DMS79 (cell line): ENCODE measurements around the gene CBX6.
A peak's percentile ranks its signal among the peaks of the same experiment; 100 is the strongest.

Experiments
- DNase-seq: peaks from one replicate; lab custom pipeline; 2025; lab: John Stamatoyannopoulos, UW

Gene CBX6

GRCh38 chr22:38873469-38874411 is 1.7 kb upstream of the CBX6 start:
- DNase-seq, result peak; percentile 18

- peak; percentile 14 for DNase-seq
These were observed 824 bp upstream of the CBX6 start for GRCh38 chr22:38872831-38873248.

GRCh38 chr22:38871360-38872171 is 450 bp downstream of the CBX6 start:
- no peak for DNase-seq

- DNase-seq, result no peak
These were observed 1.1 kb downstream of the CBX6 start for GRCh38 chr22:38870791-38871359.

- DNase-seq, result peak; percentile 22
These were observed 1.7 kb downstream of the CBX6 start for GRCh38 chr22:38870312-38870741.

- no peak for DNase-seq
These were observed 2.4 kb downstream of the CBX6 start for GRCh38 chr22:38869663-38870062.

GRCh38 chr22:38868886-38869381 is 3.1 kb downstream of the CBX6 start:
- DNase-seq, result no peak

- DNase-seq, result no peak
These were observed 3.7 kb downstream of the CBX6 start for GRCh38 chr22:38868286-38868721.

- no peak for DNase-seq
These were observed 4.3 kb downstream of the CBX6 start for GRCh38 chr22:38867471-38868285.

- DNase-seq, result no peak
These were observed 4.9 kb downstream of the CBX6 start for GRCh38 chr22:38867124-38867455.

- DNase-seq, result no peak
These were observed 5.5 kb downstream of the CBX6 start for GRCh38 chr22:38866399-38867123.

- DNase-seq, result no peak
These were observed 6.0 kb downstream of the CBX6 start for GRCh38 chr22:38866024-38866398.

GRCh38 chr22:38865201-38866023 is 6.6 kb downstream of the CBX6 start:
- DNase-seq, result no peak

- no peak for DNase-seq
These were observed 7.4 kb downstream of the CBX6 start for GRCh38 chr22:38864361-38865191.

GRCh38 chr22:38863531-38864131 is 8.4 kb downstream of the CBX6 start:
- DNase-seq, result no peak

- no peak for DNase-seq
These were observed 9.4 kb downstream of the CBX6 start for GRCh38 chr22:38862375-38863329.

GRCh38 chr22:38861927-38862326 is 10.1 kb downstream of the CBX6 start:
- DNase-seq, result no peak
